HG02610 (cell line): ENCODE measurements around the gene GZMM.

ENCODE experiments used
- ATAC-seq: cut with Tn5 transposase; IDR thresholded peaks from one replicate; pipeline ENCODE4 v1.9.1; 2021; ENCODE audit warnings: mild to moderate bottlenecking, moderate library complexity; ENCODE audit not compliant: unreplicated experiment

Gene GZMM

GRCh38 chr19:511101-511851 is 32.6 kb upstream of the GZMM start:
- no peak for ATAC-seq

GRCh38 chr19:512547-513365 is 31.1 kb upstream of the GZMM start:
- ATAC-seq: no peak

- no peak for ATAC-seq
Observed at GRCh38 chr19:513368-514165, 30.3 kb upstream of the GZMM start.

GRCh38 chr19:514166-514663 is 29.6 kb upstream of the GZMM start:
- ATAC-seq: no peak

GRCh38 chr19:517721-518597 is 25.9 kb upstream of the GZMM start:
- ATAC-seq: no peak

GRCh38 chr19:518598-519231 is 25.1 kb upstream of the GZMM start:
- no peak for ATAC-seq

- ATAC-seq: no peak
Observed at GRCh38 chr19:519449-519865, 24.4 kb upstream of the GZMM start.

- no peak for ATAC-seq
Observed at GRCh38 chr19:522726-523125, 21.1 kb upstream of the GZMM start.

GRCh38 chr19:524062-524674 is 19.7 kb upstream of the GZMM start:
- no peak for ATAC-seq

GRCh38 chr19:525029-525428 is 18.8 kb upstream of the GZMM start:
- ATAC-seq: no peak

- no peak for ATAC-seq
Observed at GRCh38 chr19:525857-526419, 17.9 kb upstream of the GZMM start.

GRCh38 chr19:530134-531008 is 13.5 kb upstream of the GZMM start:
- ATAC-seq: no peak

- ATAC-seq: peak; percentile 77
Observed at GRCh38 chr19:531009-531752, 12.7 kb upstream of the GZMM start.

- ATAC-seq: peak; percentile 30
Observed at GRCh38 chr19:531753-532560, 11.9 kb upstream of the GZMM start, which contains the start of gene CDC34. CDC34 (plus strand) TSS chr19:531760; CDS start chr19:531932, 172 bp downstream.

GRCh38 chr19:532561-533363 is 11.1 kb upstream of the GZMM start:
- ATAC-seq: no peak
